BE2C (cell line): ENCODE data around the gene MESP1.

Experiments
- DNase-seq: peaks from one replicate; pipeline ENCODE4 v3.0.0-alpha.2; 2020
- H3K27me3 ChIP-seq: fragments of 250-450 bp; sonication (Bioruptor Pico); 2 replicates; pipeline ENCODE4 v1.5.1; 2020; ENCODE audit warnings: mild to moderate bottlenecking
- H3K36me3 ChIP-seq: fragments of 250-450 bp; sonication (Bioruptor Pico); 2 replicates; pipeline ENCODE4 v1.5.1; 2020; ENCODE audit warnings: mild to moderate bottlenecking
- H3K4me1 ChIP-seq: fragments of 250-450 bp; sonication (Bioruptor Pico); 2 replicates; pipeline ENCODE4 v1.5.1; 2020
- H3K4me3 ChIP-seq: 2 replicates; pipeline ENCODE4 v1.5.1; 2011; ENCODE audit warnings: low read depth, low read length
- H3K9me3 ChIP-seq: fragments of 250-450 bp; sonication (Bioruptor Pico); 2 replicates; pipeline ENCODE4 v1.5.1; 2020
- TF ChIP-seq, protein P1 (sequence below): IDR thresholded peaks from 2 replicates; pipeline ENCODE4 v1.5.1; 2012; ENCODE audit warnings: mild to moderate bottlenecking, low read depth, low read length

Gene MESP1

DNA sequence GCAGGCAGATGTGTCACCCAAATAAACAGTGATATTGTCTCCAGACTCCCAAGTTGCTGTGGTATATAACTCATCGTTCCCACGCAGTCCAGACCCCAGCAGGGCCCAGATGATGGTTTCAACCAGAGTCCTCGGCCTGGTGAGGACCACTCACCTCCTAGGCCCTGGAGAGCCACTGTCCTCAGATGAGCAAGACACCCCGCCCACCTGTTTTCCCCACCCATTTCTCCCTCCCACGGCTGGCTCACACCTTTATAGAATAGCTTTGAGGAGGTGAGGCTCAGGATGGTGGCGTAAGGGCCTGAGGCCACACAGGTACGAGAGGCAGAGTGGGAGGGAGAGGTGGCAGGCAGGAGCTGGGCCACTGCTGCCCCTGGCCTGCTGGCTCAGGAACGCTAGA lies 7.5 kb downstream of the MESP1 start:
- H3K27me3 ChIP-seq = no peaks in the 10 kb centered on the region
- DNase-seq = no peak
- TF ChIP-seq, protein P1, sequence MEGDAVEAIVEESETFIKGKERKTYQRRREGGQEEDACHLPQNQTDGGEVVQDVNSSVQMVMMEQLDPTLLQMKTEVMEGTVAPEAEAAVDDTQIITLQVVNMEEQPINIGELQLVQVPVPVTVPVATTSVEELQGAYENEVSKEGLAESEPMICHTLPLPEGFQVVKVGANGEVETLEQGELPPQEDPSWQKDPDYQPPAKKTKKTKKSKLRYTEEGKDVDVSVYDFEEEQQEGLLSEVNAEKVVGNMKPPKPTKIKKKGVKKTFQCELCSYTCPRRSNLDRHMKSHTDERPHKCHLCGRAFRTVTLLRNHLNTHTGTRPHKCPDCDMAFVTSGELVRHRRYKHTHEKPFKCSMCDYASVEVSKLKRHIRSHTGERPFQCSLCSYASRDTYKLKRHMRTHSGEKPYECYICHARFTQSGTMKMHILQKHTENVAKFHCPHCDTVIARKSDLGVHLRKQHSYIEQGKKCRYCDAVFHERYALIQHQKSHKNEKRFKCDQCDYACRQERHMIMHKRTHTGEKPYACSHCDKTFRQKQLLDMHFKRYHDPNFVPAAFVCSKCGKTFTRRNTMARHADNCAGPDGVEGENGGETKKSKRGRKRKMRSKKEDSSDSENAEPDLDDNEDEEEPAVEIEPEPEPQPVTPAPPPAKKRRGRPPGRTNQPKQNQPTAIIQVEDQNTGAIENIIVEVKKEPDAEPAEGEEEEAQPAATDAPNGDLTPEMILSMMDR = no peak

DNA sequence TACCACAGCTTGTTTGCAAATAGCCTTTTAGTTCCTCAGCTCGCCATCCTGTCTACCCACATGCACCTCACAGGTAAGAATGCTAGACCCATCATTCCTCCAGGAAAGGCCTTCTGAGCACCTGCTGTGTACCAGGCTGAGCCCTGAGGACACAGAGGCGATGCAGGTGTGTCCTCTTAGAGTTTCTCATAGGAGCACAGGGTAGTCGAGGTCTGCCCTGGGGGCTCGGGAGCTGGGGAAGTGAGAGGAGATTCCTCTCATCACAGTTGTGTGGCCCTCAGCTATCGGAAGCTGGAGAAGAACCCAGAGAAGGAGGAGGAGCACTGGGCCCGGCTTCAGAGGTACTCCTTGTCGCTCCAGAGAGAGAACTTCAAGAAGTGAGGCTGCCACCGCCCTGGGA lies 8.0 kb downstream of the MESP1 start:
- no peaks in the 10 kb centered on the region for H3K4me1 ChIP-seq
- H3K36me3 ChIP-seq = no peaks in the 10 kb centered on the region
- H3K4me3 ChIP-seq = no peak overlapping the region
- DNase-seq = no peak
- H3K9me3 ChIP-seq = no peaks in the 10 kb centered on the region
- no peaks in the 10 kb centered on the region for H3K27me3 ChIP-seq
- TF ChIP-seq, protein P1 = no peak

More for the DNA sequence above, 7.5 kb downstream of the MESP1 start:
- H3K4me1 ChIP-seq = no peaks in the 10 kb centered on the region
- H3K36me3 ChIP-seq = no peaks in the 10 kb centered on the region
- no peaks in the 10 kb centered on the region for H3K9me3 ChIP-seq
- no peak overlapping the region for H3K4me3 ChIP-seq

DNA sequence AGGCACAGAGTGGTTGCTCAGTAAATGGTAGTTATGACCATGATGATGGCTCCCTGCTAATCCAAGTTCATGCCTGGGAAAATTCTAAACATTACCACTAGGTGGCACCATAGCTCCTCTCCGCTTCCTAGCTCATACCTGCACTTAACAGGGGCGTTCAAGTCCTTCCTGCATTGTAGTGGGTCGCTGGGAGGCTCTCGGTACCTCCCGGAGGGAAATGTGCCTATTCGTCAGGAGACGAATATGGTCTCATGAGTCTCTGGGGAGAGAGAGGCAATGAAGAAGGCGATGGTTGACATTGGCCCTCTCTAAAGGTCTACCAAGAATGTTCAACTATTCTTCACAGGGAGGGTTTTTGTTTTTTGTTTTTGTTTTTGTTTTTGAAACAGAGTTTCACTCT lies 10.9 kb downstream of the MESP1 start:
- TF ChIP-seq, protein P1 = peak; percentile 93
- peak overlapping the region; percentile 47 for H3K4me3 ChIP-seq
- H3K9me3 ChIP-seq = no peaks in the 10 kb centered on the region
- no peaks in the 10 kb centered on the region for H3K27me3 ChIP-seq
- H3K36me3 ChIP-seq = no peaks in the 10 kb centered on the region
- H3K4me1 ChIP-seq = no peaks in the 10 kb centered on the region
- peak; percentile 68 for DNase-seq

DNA sequence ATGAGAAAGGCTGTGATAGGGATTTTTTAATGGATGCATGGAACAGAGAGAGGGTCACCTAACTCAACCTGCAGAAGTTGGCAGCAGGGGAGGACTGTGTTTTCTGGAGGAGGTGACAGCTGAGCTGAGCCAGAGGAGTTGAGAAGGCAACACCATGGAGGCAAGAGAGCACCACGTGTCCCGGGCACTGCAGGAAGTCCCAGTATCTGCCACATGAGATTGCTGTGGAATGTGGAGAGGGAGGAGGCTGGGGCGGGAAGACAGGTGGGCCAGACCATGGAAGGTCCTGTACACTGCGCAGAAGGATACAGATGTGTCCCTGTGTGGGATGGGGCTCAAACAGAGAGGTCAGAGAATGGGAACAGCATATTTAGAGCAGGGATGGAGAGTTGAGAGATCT lies 15.3 kb downstream of the MESP1 start:
- no peaks in the 10 kb centered on the region for H3K36me3 ChIP-seq
- no peak for DNase-seq
- H3K4me1 ChIP-seq = no peaks in the 10 kb centered on the region
- TF ChIP-seq, protein P1 = no peak
- H3K9me3 ChIP-seq = no peaks in the 10 kb centered on the region
- H3K4me3 ChIP-seq = no peak overlapping the region
- H3K27me3 ChIP-seq = no peaks in the 10 kb centered on the region

DNA sequence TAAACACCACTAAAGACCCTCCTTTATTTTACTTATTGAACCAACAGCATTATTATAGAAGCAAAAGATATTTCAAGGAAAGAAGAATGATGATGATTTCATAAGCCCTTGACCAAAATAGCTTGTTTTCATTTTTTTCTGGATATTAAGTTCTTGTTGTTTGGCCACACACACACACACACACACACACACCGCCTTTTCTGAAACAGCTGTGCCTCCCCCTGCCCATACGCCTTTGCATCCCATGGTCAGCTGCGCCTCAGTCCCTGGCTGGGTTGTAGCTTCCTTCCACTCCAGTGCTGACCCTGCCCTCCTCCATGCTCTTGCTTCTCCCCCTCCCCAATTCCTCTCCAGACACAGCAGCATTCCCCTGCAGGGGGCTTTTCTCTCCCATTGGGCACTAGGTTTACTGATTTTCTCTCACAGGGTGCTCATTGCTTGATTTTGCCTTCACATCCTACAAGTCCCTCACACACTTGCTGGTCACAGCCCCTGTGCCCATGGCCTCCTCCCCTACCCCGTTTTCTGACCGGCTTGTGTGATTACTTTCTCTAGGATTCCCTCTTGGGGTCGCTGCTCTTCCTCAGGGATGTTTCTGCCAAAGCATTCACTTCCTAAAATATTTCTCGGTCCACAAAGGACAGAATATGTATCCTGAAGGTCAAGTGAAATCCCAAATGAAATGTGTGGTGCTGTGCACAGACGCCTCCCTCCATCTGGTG lies 18.4 kb downstream of the MESP1 start:
- TF ChIP-seq, protein P1 = no peak
- H3K4me1 ChIP-seq = no peaks in the 10 kb centered on the region

DNA sequence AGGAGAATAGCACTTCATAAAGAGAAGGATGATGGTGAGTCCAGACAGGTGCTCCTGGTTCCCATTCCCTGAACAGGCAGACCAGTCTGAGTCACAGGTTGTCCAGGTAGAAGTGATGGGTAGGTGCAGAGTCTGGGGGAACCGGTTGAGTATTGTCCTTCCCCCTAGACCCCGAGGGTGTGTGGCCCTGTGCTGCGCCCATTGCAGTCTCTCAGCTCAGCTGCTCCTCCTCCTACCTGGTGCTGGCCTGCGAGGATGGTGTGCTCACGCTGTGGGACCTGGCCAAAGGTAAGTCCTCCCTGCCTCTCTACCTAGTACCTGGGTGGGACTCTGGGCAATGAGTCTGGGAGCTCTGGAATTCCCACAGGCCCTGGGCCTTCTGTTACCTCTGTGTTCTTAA lies 19.8 kb downstream of the MESP1 start:
- Histone ChIP-seq H3K27me3 (no peaks in the 10 kb centered on the region), H3K36me3 (no peaks in the 10 kb centered on the region), H3K4me3 (no peak overlapping the region), H3K4me1 (no peaks in the 10 kb centered on the region), H3K9me3 (no peaks in the 10 kb centered on the region)
- no peak for DNase-seq
- TF ChIP-seq, protein P1 = no peak

More for the DNA sequence above, 18.4 kb downstream of the MESP1 start:
- Histone ChIP-seq H3K27me3 (no peaks in the 10 kb centered on the region), H3K9me3 (no peaks in the 10 kb centered on the region), H3K36me3 (no peaks in the 10 kb centered on the region), H3K4me3 (no peak overlapping the region)
- no peak for DNase-seq
